ENCODE results near the gene MTMR3.
"Not testable (repeated sequence)": the region's sequence is repeated elsewhere in the genome, so short reads cannot be mapped to it uniquely, and the experiment has no call there.

The MTMR3 gene

GRCh38 chr22:29883045-29883774 lies at the start of gene MTMR3:
TSS of gene MTMR3 (plus strand) at chr22:29883174. CDS start at chr22:29971060, 87,886 bp downstream.
- peak; percentile 92 for DNase-seq (ENCODE audit: low spot score)

- DNase-seq (ENCODE audit: low spot score): no peak
Observed at GRCh38 chr22:29833392-29833965, 49.5 kb upstream of the MTMR3 start.

GRCh38 chr22:29834046-29834445 lies 48.9 kb upstream of the MTMR3 start:
- DNase-seq (ENCODE audit: low spot score): no peak

GRCh38 chr22:29836791-29837370 lies 46.1 kb upstream of the MTMR3 start:
- not testable (repeated sequence) for DNase-seq (ENCODE audit: low spot score)

- peak; percentile 97 for DNase-seq (ENCODE audit: low spot score)
Observed at GRCh38 chr22:29837741-29838598, 45.0 kb upstream of the MTMR3 start, which contains the start of gene ASCC2. TSS of gene ASCC2 (minus strand) at chr22:29838274. CDS start at chr22:29832325, 5,949 bp downstream.

- DNase-seq (ENCODE audit: low spot score): no peak
Observed at GRCh38 chr22:29838599-29838956, 44.4 kb upstream of the MTMR3 start.

- DNase-seq (ENCODE audit: low spot score): no peak
Observed at GRCh38 chr22:29839039-29839438, 43.9 kb upstream of the MTMR3 start.

GRCh38 chr22:29840498-29840897 lies 42.5 kb upstream of the MTMR3 start:
- no peak for DNase-seq (ENCODE audit: low spot score)

- DNase-seq (ENCODE audit: low spot score): no peak
Observed at GRCh38 chr22:29842172-29842571, 40.8 kb upstream of the MTMR3 start.

GRCh38 chr22:29842740-29843139 lies 40.2 kb upstream of the MTMR3 start:
- DNase-seq (ENCODE audit: low spot score): no peak

GRCh38 chr22:29846290-29846689 lies 36.7 kb upstream of the MTMR3 start:
- no peak for DNase-seq (ENCODE audit: low spot score)

- DNase-seq (ENCODE audit: low spot score): no peak
Observed at GRCh38 chr22:29848111-29848510, 34.9 kb upstream of the MTMR3 start.

GRCh38 chr22:29854432-29854831 lies 28.5 kb upstream of the MTMR3 start:
- DNase-seq (ENCODE audit: low spot score): no peak

GRCh38 chr22:29855611-29856181 lies 27.3 kb upstream of the MTMR3 start:
- no peak for DNase-seq (ENCODE audit: low spot score)

GRCh38 chr22:29856496-29856895 lies 26.5 kb upstream of the MTMR3 start:
- DNase-seq (ENCODE audit: low spot score): no peak

GRCh38 chr22:29859030-29859429 lies 23.9 kb upstream of the MTMR3 start:
- DNase-seq (ENCODE audit: low spot score): not testable (repeated sequence)

GRCh38 chr22:29860006-29860766 lies 22.8 kb upstream of the MTMR3 start:
- no peak for DNase-seq (ENCODE audit: low spot score)

GRCh38 chr22:29861672-29862297 lies 21.2 kb upstream of the MTMR3 start:
- DNase-seq (ENCODE audit: low spot score): no peak

GRCh38 chr22:29865572-29865971 lies 17.4 kb upstream of the MTMR3 start:
- DNase-seq (ENCODE audit: low spot score): not testable (repeated sequence)

GRCh38 chr22:29867260-29867659 lies 15.7 kb upstream of the MTMR3 start:
- DNase-seq (ENCODE audit: low spot score): no peak

GRCh38 chr22:29867851-29868250 lies 15.1 kb upstream of the MTMR3 start:
- DNase-seq (ENCODE audit: low spot score): no peak
